Posterior cingulate gyrus (tissue), 11 donors: Measurements from ENCODE around the gene TFAP2C.

Experiments used
- DNase-seq, 10 donors: peaks; one replicate each; pipeline versions ENCODE4 v3.0.0 to v3.0.0-alpha.2; 2020 to 2021; ENCODE audit warnings: mixed read lengths in 3 of 10
- intact Hi-C: fragments of 100-400 bp; cut with DNase I; formaldehyde crosslinking; loops from one replicate; pipeline ENCODE4 v1.15.1; 2023

Gene TFAP2C

DNA sequence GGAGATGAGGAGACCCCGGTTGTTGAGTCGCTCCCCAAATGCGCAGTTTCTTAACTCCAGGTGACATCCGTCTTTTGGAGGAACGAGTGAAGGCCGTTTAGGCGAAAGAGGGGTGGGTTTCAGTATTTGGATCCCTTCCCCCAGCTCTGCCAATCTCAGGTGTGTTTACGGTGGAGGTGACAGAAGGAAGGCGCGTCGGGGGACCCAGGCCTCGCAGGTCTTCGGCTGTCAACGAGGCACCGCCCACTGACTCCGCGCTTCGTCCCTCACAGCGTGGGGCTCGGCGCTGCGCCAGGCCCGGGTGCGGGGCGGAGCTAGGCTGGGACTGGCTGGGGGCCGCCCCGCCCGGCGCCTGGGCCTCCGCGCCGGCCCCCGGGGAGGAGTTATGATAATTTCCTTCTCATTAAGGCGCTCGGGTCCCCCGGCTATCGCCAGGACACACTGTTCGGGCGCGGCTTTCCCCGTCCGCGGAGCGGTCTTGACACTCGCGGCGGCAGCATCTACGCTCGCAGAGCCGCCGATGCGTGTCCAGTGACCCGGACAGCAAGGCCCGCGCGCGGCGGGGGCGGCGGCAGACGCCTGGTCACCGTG lies at the start of gene TFAP2C:
Gene TFAP2C, plus strand, starts transcription at position 434 of the 591 bp plus-strand sequence. CDS start 239 bp downstream, outside the sequence.
- intact Hi-C loops: no loop called here
- DNase-seq: peak in 6 of 10 donors; percentile 17 to 76 (median 30)

DNA sequence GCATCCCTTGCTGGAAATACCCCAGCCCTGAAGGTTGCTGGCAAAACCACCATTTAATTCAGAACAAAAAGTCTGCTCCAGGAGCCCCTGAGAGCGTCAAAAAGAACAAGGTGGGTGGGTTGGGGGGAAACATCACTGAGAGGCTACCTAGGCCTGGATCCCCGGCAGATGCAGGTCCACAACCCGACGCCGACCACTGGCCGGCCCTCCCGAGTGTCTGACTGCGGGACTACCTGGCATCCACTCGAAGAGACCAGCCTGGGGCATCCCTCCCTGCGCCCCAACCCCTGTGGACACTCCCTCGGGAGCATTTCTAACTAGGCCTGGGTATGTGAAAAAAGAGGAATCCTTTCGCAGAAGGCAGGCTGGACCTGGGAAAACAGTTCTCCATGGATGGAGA lies 48.9 kb upstream of the TFAP2C start:
- intact Hi-C loops: no loop called here

DNA sequence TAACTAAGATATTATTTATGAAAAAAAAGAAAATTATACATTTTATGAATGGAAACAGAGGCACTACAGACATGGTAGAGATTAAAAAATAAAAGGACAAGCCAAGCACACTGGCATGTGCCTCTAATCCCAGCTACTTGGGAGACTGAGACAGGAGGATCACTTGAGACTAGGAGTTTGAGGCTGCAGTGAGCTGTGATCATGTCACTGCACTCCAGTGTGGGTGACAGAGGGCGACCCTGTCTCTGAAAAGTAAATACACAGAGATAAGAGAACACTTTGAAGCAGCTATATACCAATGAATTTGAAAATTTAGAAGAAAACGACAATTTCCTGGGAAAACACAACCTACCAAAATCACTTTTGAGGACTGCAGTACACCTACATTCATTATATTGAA lies 47.4 kb upstream of the TFAP2C start:
- peak in 1 of 10 donors; percentile 2 for DNase-seq
- intact Hi-C loops: no loop called here

More for the DNA sequence above, 48.9 kb upstream of the TFAP2C start:
- DNase-seq: peak in 1 of 10 donors; percentile 68

DNA sequence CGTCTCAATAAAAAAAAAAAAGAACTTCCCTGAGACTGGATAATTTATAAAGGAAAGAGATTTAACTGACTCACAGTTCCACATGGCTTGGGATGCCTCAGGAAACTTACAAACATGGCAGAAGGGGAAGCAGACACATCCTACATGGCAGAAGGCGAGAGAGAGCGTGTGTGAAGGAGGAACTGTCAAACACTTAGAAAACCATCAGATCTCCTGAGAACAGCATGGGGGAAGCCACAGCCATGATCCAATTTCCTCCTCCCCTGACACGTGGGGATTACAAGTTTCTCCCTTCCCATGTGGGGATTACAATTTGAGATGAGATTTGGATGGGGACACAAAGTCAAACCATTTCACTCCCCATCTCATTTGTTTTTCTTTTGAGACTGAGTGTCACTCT lies 46.6 kb upstream of the TFAP2C start:
- intact Hi-C loops: no loop called here
- no peak for DNase-seq

DNA sequence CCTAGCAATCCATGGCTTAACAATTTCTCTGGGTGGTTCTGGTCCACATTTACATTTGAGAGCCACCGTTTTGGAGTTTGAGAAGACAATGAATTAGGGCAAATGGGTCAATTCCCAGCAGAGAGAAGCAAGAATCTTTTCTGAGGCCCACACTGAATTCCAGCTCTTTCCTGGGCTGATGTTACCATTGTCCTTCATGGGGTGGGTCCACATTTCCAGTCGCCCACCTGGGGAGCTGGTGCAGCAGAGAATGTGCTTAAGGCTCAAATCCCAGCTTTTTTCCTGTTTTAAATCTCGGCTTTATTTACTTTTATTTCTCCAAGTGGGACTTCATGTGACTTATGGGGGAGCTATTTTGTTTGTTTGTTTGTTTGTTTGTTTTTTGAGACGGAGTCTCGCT lies 44.2 kb upstream of the TFAP2C start:
- peak in 1 of 10 donors; percentile 39 for DNase-seq
- intact Hi-C loops: no loop called here

DNA sequence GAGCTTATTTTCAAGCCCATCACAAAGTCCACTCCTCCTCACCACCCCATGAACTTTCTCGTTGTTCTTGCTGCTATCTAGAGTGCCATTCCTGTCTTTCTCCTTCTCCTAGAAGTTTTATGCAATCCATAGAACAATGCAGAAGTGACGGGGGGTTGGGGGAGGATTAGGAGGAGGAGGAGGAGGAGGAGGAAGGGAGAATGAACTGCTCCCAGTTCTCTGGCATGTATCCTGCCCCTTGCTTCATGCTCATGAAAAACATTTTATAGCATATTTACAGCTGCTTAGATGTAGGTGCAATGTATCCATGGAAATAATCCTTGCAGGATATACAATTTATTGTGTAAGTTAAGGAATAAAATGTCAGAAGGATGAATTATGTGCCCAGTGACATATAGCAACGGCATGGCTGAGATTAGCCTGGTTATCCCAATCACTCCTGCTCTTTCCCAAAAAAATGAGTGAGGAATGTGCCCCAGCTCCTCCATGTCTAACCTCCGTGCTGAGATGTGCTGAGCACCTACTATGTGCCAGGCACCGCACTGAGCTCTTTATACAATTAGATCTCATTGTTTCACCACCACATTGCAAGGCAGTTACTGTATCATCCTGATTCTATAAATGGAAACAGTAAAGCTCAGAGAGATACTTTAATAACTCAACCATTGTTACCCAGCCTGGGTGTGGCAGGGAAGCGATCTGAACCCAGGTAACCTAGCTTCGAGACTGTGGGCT lies 41.6 kb upstream of the TFAP2C start:
- intact Hi-C loops: no loop called here
- no peak for DNase-seq

DNA sequence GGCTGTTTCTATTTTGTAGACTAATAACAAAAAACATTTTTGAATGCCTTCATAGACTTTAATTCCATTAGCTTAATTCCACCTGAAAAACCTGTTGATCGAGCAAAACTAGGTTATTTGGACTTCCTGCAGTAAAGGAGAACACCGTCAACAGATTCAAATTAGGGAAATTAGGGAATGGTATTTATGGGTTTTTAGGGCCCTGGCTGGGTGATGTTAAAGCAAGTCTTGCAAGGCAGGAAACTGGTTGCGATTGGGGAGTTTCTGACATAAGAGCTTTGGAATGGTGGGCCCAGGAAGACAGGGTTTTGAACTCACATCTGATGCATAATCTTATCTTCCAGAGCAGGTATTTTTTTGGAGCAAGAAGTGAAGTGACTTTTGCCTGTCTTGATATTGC lies 40.1 kb upstream of the TFAP2C start:
- intact Hi-C loops: no loop called here

DNA sequence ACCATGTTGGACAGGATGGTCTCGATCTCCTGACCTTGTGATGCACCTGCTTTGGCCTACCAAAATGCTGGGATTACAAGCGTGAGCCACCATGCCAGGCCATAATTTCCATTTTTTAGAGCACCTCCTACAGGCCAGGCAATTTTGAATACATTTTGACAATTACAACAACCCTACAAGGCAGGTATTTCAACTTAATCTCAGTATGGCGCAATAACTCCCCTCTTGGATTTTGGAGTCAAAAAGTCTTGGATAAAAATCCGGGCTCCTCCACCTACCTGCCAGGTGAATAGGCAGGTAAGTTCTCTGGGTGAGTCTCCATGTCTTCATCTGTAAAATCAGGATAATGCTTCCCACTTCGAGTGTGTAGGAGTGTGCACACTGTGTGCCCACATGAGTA lies 39.5 kb upstream of the TFAP2C start:
- intact Hi-C loops: no loop called here
- no peak for DNase-seq

More for the DNA sequence above, 40.1 kb upstream of the TFAP2C start:
- no peak for DNase-seq

DNA sequence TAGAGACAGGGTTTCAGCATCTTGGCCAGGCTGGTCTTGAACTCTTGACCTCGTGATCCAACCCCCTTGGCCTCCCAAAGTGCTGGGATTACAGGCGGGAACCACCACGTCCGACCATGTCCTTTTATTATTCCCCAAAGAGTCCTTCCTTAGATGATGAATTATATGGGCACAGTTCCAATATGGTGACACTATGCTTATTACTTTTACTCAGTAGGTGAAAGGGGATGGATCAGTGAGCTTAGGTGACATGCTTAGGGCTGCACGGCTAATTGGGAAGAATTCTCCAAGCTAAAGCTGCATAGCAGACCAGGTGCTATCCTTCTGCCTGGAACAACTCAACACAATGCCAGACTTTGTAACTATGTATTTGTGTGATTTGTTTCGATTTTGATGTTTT lies 38.2 kb upstream of the TFAP2C start:
- intact Hi-C loops: no loop called here
- no peak for DNase-seq

DNA sequence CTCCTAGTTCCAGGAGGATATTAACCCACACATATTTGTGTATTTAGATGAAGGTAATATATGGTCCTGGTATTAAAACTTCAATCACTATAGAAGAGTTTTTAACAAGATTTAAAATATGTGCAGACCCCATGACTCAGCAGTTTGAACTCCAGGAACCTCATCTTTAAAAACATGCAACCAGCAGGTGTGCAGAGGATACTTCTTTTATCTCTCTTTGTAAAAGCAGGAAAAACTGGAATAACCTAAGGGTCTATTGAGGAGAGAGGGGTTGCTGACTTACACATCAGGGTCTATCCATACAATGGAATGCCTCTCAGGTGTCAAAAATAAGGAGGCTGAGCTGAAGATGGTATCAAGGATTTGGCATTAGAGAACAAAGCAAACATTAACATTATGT lies 36.9 kb upstream of the TFAP2C start:
- intact Hi-C loops: no loop called here
- DNase-seq: no peak

DNA sequence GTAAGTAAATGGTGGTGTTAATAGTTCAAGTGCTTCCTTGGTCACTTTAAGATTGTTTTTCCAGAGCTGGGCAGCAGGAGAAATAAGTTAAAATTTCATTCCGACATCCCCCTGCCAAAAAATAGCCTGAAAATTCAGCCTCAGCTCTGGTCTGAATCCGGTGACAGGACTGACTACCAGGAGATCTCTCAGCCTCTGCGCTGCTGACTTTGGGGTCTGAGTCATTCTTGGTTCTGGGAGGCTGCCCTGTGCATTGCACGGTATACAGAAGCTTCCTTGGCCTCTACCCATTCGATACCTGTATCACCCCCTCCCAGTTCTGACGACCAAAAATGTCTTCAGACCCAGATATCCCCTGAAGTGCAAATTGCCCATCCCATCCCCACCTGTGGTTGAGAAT lies 36.3 kb upstream of the TFAP2C start:
- intact Hi-C loops: no loop called here
- no peak for DNase-seq

DNA sequence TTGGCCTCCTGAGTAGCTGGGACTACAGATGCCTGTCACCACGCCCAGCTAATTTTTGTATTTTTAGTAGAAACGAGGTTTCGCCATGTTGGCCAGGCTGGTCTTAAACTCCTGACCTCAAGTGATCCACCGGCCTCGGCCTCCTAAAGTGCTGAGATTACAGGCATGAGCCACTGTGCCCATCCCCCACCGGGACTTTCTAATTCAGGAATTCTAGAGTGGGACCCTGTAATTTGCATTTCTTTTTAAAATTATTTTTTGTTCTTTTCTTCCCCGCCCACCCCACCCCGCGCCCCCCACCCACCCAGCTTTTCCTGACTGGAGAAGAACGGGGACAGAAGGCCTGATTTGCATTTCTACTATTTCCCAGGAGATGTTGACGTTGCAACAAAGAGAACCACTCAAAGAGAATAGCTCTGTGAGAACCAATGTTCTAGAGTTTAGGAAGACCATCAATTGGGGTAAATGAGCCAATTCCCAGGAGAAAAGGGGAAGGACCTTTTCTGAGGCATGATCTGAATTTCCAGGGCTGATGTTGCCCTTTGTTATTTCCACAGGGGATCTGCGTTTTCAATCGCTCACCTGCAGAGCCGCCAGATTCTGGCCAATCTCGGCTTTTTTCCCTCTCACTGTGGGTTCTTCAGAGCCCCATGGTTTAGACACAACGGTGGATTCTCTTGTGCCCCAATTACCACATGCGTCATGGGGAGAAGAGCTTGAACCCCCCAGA lies 33.2 kb upstream of the TFAP2C start:
- no peak for DNase-seq
- intact Hi-C loops: no loop called here

DNA sequence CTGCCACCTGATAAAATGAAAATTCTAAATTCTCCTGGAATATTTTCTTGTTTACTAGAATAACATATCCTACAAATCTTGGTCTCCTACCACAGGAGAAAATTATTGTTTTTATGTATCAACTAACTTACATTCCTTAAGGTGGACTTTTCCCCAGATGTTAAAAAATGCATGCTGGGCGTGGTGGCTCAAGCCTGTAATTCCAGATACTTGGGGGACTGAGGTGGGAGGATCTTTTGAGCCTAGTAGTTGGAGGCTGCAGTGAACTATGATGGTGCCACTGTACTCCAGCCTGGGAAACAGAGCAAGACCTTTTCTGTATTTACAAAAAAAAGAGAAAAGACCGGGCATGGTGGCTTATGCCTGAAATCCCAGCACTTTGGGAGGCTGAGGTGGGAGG lies 27.9 kb upstream of the TFAP2C start:
- intact Hi-C loops: no loop called here

DNA sequence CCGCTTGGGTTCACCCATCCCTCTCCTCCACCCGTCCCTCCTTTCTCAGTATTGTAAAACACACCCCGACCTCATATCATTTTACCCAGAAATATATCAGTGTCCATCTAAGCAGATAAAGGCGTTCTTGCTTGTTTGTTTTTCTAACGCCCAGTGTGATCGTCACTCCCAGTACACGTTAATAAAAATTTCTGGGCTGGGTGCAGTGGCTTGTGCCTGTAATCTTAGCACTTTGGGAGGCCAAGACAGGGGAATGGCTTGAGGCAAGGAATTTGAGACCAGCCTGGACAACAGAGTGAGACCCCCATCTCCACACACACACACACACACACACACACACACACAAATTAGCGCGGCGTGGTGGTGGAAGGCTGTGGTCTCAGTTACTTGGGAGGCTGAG lies 24.4 kb upstream of the TFAP2C start:
- intact Hi-C loops: no loop called here
- DNase-seq: peak in 2 of 10 donors; percentile 20 to 21

More for the DNA sequence above, 27.9 kb upstream of the TFAP2C start:
- DNase-seq: no peak

DNA sequence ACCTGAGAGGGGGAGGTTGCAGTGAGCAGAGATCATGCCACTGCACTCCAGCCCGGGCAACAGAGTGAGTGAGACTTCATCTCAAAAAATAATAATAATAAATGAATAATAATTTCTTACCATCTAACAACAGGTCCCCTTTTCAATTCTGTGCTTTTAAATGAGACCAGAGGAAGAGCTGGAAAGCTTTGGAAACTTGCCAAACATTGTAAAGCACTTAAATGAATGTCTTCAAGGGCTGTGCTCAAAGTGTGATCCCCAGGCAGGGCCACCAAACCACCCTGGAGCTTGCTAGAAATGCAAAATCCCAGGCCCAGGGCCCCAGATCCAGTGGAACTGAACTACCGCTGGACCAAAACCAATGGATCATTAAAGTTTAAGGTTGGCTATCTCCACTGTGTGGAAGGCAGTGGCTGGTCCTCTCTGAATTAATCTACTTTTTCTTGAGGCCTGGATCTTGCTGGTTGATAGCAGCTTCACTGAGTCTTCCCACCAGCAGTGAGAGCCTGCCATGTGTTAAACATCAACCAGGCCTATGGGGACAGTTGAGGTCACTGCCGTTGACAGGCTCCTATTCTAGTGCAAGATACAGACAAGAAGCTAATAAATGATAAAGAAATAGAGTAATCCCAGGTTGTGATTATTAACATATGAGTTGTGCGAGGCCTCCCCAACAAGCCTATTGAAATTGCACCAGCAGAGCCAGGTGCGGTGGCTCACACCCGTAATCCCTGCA lies 23.7 kb upstream of the TFAP2C start:
- peak in 2 of 10 donors; percentile 46 to 50 for DNase-seq
- intact Hi-C loops: no loop called here

DNA sequence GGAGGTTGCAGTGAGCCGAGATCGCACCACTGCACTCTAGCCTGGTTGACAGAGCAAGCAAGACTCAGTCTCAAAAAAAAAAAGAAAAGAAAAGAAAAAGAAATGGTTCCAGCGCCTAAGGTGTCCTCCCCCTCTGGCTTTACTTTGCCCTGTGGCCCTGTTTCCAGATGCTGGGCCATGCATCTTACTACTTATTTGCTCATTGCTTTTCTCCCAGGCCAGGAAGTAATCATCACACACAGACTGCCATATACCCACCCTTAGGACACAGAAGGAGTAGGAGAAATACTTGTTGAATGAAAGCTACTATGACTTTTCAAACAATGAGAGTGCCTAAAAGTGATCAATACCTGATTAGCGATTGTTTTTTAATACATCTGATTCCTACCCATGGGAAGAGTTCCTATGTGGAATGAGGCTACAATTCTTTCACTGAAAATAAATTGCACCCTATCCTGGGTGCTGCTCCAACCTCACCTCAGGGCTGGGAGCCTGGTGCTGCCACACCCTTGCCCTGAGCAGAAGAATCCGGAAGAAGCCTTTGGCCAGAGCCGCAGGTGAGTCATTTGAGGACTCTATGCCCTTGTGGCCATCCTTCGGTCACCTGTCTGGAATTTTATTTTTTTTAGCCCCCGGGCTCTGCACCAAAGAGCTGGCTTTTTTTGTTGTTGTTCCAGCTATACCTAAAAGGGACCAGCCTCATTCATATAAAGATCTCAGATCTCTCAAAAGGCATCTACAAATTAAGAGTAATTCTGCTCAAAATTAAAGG lies 22.7 kb upstream of the TFAP2C start:
- peak in 2 of 10 donors; percentile 17 to 32 for DNase-seq
- intact Hi-C loops: no loop called here

DNA sequence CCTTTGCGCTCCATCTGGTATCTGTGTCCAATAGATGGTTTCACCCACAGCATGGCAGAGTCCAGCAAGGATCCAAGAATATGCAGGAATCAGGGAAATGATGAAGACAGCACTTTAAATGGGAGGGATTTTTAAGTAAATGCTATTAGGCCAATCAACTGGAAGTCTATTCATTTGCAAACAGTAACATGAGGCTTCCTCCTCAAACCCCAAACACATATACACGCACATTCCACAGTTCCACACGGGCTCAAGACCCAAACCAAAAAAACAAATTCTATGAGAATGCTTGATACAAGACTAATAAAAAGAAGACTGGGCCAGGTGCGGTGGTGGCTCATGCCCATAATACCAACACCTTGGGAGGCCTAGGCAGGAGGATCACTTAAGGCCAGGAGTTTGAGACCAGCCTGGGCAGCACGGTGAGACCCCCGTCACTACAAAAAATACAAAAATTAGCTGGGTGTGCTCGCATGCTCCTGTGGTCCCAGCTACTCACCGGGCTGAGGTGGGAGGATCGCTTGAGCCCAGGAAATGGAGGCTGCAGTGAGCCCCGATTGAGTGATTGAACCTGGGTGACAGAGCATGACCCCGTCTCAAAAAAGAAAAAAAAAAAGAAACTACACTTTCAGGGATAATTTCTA lies 21.9 kb upstream of the TFAP2C start:
- intact Hi-C loops: no loop called here
- peak in 2 of 10 donors; percentile 9 to 72 for DNase-seq

DNA sequence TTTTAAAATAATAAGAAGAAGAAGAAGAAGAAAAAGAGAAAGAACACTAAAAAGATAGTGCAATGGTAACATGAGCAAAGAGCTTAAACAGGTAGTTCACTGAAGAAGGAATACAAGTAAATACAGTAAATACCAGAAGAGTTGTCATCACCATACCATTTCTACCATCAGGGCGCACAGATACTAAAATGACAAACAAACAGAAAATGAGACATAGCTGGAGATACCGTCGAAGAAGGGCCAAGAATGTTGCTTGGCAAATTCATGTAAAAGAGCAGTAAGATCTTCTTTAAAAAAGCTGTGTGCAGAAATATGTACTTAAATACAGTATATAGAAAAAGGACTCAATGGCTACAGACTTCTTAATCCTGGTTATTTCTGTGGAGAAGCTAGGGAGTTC lies 20.7 kb upstream of the TFAP2C start:
- no peak for DNase-seq
- intact Hi-C loops: no loop called here

DNA sequence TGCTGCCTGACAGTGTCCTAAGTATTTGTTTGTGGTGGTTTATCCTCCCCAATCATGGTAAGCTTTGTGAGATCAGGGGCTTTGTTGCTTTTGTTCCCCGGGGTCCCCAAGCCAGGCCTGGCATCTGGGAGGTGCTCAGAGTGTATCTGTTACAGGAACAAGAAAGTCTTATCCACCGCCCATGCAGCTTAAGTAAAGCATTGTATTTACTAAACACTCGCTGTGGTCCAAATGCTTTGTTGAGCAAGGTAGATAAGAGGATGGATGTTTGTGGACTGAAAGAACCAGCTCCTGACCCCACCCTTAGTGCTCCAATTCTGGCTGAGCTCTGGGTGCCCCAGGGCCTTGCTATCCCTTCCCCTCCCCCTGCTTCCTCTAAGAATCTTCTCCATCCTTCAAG lies 19.8 kb upstream of the TFAP2C start:
- intact Hi-C loops: no loop called here
- peak in 2 of 10 donors; percentile 14 to 26 for DNase-seq

DNA sequence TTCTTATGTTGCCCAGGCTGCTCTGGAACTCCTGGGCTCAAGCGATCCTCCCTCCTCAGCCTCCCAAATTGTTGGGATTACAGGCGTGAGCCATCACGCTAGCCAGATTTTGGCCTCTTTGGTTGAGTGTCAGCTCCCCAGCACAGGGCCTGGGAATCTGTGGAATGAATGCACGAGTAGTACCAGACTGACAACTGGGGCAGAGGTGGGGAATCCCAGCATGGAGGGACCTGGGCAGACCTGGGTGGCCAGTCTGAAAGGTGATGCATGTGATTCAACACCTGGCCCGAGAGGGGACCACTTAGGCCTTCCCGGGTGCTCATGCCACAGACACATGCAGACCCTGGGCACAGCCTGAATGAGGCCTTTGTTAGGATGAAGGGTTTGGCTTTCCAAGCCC lies 19.0 kb upstream of the TFAP2C start:
- intact Hi-C loops: no loop called here
- DNase-seq: no peak
